Activated CD4-positive, alpha-beta T cell treated with anti-CD3 and anti-CD28 coated beads, Interleukin-2, amount 10 ng/mL, durations not matched to agents 7 days and 5 days (primary cell): Measurements from ENCODE around the gene GFI1B. TPM values are rescaled to one million over a fixed set of nuclear protein-coding genes. Genes with fewer than 3 reads are reported as not detected.
"Not testable (repeated sequence)": the region's sequence is repeated elsewhere in the genome, so short reads cannot be mapped to it uniquely, and the experiment has no call there.

Source experiments
- CTCF ChIA-PET: fragments of 350-600 bp; sonication (Branson Sonifier 250); formaldehyde crosslinking; loops from one replicate; lab custom pipeline; 2021; ENCODE audit warnings: antibody characterized with exemption; lab: Charles Lee
- POLR2A ChIA-PET: fragments of 350-600 bp; sonication (Branson Sonifier 250); formaldehyde crosslinking; loops from one replicate; lab custom pipeline; 2021; ENCODE audit warnings: antibody characterized with exemption; lab: Charles Lee
- DNase-seq: peaks from one replicate; pipeline ENCODE4 v3.0.0-alpha.2; 2020
- H3K27ac Mint-ChIP-seq: one replicate; pipeline ENCODE4 v1.8.0; 2021; ENCODE audit warnings: mild to moderate bottlenecking, moderate library complexity, mixed read lengths
- H3K27me3 Mint-ChIP-seq: one replicate; pipeline ENCODE4 v1.8.0; 2021; ENCODE audit warnings: mixed read lengths
- H3K36me3 Mint-ChIP-seq: one replicate; pipeline ENCODE4 v1.8.0; 2021; ENCODE audit warnings: low read depth, mixed read lengths
- H3K4me1 Mint-ChIP-seq: one replicate; pipeline ENCODE4 v1.8.0; 2021; ENCODE audit warnings: mixed read lengths
- H3K4me3 Mint-ChIP-seq: one replicate; pipeline ENCODE4 v1.8.0; 2021; ENCODE audit warnings: mild to moderate bottlenecking, moderate library complexity, mixed read lengths
- H3K9me3 Mint-ChIP-seq: one replicate; pipeline ENCODE4 v1.8.0; 2021; ENCODE audit warnings: mixed read lengths
- total RNA-seq, 2 experiments: library from RNA; stranded (reverse); gene quantifications; one replicate each; pipeline ENCODE4 v1.2.3, GENCODE V29; 2021

GFI1B gene
- total RNA-seq, 2 experiments from 2014 or later = not detected

DNA sequence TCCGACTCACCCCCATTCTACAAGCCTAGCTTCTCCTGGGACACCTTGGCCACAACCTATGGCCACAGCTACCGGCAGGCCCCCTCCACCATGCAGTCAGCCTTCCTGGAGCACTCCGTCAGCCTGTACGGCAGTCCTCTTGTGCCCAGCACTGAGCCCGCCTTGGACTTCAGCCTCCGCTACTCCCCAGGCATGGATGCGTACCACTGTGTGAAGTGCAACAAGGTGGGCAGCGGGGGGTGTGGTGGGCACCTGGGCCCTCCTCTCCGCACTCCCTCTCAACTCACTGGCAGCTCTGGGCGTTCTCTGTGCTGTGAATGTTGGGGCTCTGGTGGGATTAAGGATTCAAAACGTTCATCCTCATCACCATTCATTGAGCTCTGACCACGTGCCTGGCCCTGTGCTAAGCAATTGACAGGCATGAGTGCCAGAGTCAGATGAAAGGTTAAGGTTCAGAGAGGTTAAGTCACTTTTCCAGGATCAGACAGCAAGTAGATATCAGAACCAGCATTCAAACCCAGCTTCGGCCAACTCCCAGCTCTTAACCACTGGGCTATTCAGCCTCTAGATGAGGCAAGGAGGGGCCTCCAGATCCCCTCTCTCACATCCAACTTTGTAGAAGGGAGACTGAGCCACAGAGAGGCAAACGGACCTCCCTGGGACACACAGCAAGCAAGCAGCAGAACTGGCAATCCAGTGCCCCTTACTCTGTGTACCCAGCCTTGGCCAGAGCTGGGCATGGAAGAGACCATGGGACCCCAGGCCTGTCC lies 9.9 kb downstream of the GFI1B start:
- H3K9me3 Mint-ChIP-seq = peaks cover 2% of the 10 kb centered on the region
- H3K27ac Mint-ChIP-seq = no peak overlapping the region
- no peak overlapping the region for H3K4me3 Mint-ChIP-seq
- POLR2A ChIA-PET = no interaction called here
- H3K36me3 Mint-ChIP-seq = no peaks in the 10 kb centered on the region
- peaks cover 17% of the 10 kb centered on the region for H3K27me3 Mint-ChIP-seq
- DNase-seq = no peak
- CTCF ChIA-PET = interaction anchor here (1.1 kb wide), 1 partner anchor 34 kb away, joined by 4 read pairs; no protein-coding TSS in a partner anchor
- peaks cover 6% of the 10 kb centered on the region for H3K4me1 Mint-ChIP-seq

DNA sequence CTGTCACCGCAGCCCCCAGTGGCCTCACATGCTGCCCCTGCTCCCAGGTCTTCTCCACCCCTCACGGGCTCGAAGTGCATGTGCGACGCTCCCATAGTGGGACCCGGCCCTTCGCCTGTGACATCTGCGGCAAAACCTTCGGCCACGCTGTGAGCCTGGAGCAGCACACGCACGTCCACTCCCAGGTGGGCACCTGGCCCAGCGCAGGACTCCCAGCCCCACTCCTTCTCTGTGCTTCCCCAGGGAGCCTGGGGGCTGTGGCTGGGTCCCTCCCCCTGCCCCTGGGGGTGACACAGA lies 10.5 kb downstream of the GFI1B start:
- no peak overlapping the region for H3K27ac Mint-ChIP-seq
- peaks cover 6% of the 10 kb centered on the region for H3K4me1 Mint-ChIP-seq
- CTCF ChIA-PET = no interaction called here
- no peaks in the 10 kb centered on the region for H3K36me3 Mint-ChIP-seq
- peaks cover 15% of the 10 kb centered on the region for H3K27me3 Mint-ChIP-seq
- no peak overlapping the region for H3K4me3 Mint-ChIP-seq
- DNase-seq = no peak
- peaks cover 2% of the 10 kb centered on the region for H3K9me3 Mint-ChIP-seq
- POLR2A ChIA-PET = no interaction called here

DNA sequence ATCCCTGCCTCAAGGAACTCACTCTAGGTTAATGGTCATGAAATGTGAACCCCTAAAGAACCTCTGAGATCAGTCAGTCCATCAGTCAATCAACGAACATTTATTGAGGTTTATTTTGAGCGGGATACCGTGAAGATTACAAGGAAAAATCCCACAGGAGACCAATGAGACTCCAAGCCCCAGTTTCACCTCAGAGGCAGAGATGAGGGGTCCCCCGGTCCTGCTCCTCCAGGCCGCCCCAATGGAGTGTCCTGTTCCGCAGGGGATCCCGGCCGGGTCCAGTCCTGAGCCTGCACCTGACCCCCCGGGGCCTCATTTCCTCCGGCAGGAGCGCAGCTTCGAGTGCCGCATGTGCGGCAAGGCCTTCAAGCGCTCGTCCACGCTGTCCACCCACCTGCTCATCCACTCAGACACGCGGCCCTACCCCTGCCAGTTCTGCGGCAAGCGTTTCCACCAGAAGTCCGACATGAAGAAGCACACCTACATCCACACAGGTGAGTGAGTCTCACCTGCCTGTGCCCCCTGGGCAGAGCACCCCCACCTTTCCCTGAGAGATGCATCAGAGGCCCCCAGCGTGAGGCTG lies 11.0 kb downstream of the GFI1B start:
- no peak for DNase-seq
- POLR2A ChIA-PET = no interaction called here
- H3K9me3 Mint-ChIP-seq = peaks cover 2% of the 10 kb centered on the region

GRCh38 chr9:132989998-132990557 lies 11.6 kb downstream of the GFI1B start:
- H3K27ac Mint-ChIP-seq, POLR2A ChIA-PET, H3K36me3 Mint-ChIP-seq, H3K4me1 Mint-ChIP-seq, H3K9me3 Mint-ChIP-seq, DNase-seq, H3K4me3 Mint-ChIP-seq: not testable (repeated sequence)
- CTCF ChIA-PET = interaction anchor here (1.8 kb wide), 1 partner anchor 32 kb away, joined by 6 read pairs; no protein-coding TSS in a partner anchor
- H3K27me3 Mint-ChIP-seq = peaks cover 16% of the 10 kb centered on the region

More for the DNA sequence above, 11.0 kb downstream of the GFI1B start:
- peaks cover 8% of the 10 kb centered on the region for H3K4me1 Mint-ChIP-seq
- CTCF ChIA-PET = no interaction called here
- no peak overlapping the region for H3K4me3 Mint-ChIP-seq
- H3K27ac Mint-ChIP-seq = no peak overlapping the region
- H3K27me3 Mint-ChIP-seq = peaks cover 14% of the 10 kb centered on the region
- no peaks in the 10 kb centered on the region for H3K36me3 Mint-ChIP-seq

DNA sequence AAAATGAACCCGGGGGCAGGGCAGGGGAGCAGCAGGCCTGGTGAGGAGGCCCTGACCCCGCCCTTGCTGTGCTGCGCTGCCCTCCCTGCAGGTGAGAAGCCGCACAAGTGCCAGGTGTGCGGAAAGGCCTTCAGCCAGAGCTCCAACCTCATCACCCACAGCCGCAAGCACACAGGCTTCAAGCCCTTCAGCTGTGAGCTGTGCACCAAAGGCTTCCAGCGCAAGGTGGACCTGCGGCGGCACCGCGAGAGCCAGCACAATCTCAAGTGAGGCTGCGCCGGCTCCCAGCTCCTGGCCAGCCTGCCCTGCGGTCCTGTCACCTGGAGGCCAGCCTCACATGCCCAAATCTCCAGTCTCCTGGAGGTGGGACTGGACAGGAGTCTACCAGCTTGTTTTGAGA lies 12.3 kb downstream of the GFI1B start:
- Mint-ChIP-seq H3K4me3 (no peak overlapping the region), H3K27me3 (peaks cover 16% of the 10 kb centered on the region), H3K9me3 (peaks cover 2% of the 10 kb centered on the region), H3K4me1 (peaks cover 9% of the 10 kb centered on the region), H3K27ac (no peak overlapping the region), H3K36me3 (no peaks in the 10 kb centered on the region)
- no peak for DNase-seq
- POLR2A ChIA-PET = no interaction called here
- CTCF ChIA-PET = interaction anchor here (1.8 kb wide), 1 partner anchor 31 kb away, joined by 6 read pairs; no protein-coding TSS in a partner anchor

GRCh38 chr9:132991351-132992300 lies 13.1 kb downstream of the GFI1B start:
- Mint-ChIP-seq H3K4me3 (no peak overlapping the region), H3K27ac (no peak overlapping the region), H3K9me3 (peaks cover 2% of the 10 kb centered on the region), H3K4me1 (peaks cover 9% of the 10 kb centered on the region), H3K27me3 (peaks cover 13% of the 10 kb centered on the region), H3K36me3 (no peaks in the 10 kb centered on the region)
- CTCF ChIA-PET = interaction anchor here (1.1 to 1.8 kb wide), 2 partner anchors 10 to 31 kb away, joined by 3 to 6 read pairs; no protein-coding TSS in a partner anchor
- POLR2A ChIA-PET = interaction anchor here (0.8 kb wide), 1 partner anchor 26 kb away, joined by 3 read pairs; no protein-coding TSS in a partner anchor
- DNase-seq = no peak

DNA sequence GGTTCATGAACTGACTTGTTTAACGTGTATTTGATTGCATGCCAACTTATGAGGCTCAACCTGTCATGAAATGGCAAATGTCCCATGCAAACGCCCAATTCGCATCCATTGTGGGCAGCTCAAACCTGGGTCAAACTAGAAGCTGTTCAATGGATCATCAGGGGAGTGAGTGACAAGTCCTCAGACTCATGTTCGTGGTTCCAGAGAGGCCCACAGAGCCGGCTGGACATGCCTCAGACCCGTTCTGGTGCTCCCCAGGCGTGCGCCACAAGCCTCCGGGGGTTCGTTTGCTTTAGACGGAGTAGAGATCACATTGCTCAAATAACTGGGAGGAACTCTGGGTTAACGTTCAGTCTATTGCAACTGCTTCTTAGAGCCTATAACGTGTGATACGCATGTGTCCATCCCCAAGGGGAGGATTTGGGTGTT lies 15.0 kb downstream of the GFI1B start:
- no peak for DNase-seq
- Mint-ChIP-seq H3K27me3 (peaks cover 13% of the 10 kb centered on the region), H3K4me1 (peaks cover 9% of the 10 kb centered on the region), H3K4me3 (no peak overlapping the region), H3K9me3 (peaks cover 2% of the 10 kb centered on the region), H3K36me3 (no peaks in the 10 kb centered on the region), H3K27ac (no peak overlapping the region)
- CTCF ChIA-PET = interaction anchor here (0.8 kb wide), 1 partner anchor 15 kb away, joined by 3 read pairs; the partner anchor contains the start of gene GFI1B
- POLR2A ChIA-PET = no interaction called here

DNA sequence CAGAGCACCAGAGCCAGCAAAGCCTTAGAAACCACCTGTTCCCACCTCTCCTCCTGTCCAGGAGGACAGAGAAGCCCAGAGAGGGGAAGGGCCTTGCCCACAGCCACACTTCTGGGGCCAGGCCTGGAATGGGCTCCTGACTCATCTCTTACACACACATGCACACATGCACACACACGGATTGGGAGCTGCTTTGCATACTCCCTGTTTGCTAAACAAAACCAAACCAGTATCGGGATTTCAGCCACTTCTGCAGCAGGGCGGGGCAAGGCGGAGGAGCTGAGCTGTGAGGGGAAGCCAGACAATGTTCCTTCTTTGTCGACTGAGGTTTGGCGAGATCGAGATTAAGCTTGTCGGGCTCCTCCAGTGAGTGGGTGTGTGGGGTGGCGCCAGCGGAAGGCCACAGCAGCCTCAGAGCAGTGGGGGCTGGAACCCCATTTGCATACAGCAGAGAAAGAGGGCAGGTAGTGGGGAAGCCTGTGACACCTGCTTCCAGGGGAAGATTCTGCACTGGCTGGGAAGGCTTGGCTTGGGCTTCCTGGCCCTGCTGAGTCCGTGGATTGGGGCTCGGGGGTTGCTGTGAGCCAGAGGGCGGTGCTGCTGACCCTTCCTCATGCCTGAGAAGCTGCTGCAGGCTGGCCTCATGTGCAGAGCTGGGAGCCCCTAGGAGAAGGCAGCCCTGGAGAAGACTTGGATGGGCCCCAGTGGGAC lies 16.1 kb downstream of the GFI1B start:
- H3K27me3 Mint-ChIP-seq = peaks cover 13% of the 10 kb centered on the region
- CTCF ChIA-PET = interaction anchor here (0.7 kb wide), 1 partner anchor 143 kb away, joined by 3 read pairs; no protein-coding TSS in a partner anchor
- POLR2A ChIA-PET = no interaction called here
- peaks cover 9% of the 10 kb centered on the region for H3K4me1 Mint-ChIP-seq
- H3K9me3 Mint-ChIP-seq = peaks cover 2% of the 10 kb centered on the region
- no peak overlapping the region for H3K4me3 Mint-ChIP-seq
- H3K27ac Mint-ChIP-seq = no peak overlapping the region
- no peak for DNase-seq
- no peaks in the 10 kb centered on the region for H3K36me3 Mint-ChIP-seq

GRCh38 chr9:132995121-132995420 lies 16.6 kb downstream of the GFI1B start:
- Mint-ChIP-seq H3K9me3 (peaks cover 2% of the 10 kb centered on the region), H3K27me3 (peaks cover 15% of the 10 kb centered on the region), H3K4me1 (peaks cover 9% of the 10 kb centered on the region), H3K27ac (no peak overlapping the region), H3K36me3 (no peaks in the 10 kb centered on the region), H3K4me3 (no peak overlapping the region)
- ChIA-PET CTCF (no interaction called here), POLR2A (no interaction called here)
- DNase-seq = no peak

GRCh38 chr9:132995879-132996278 lies 17.4 kb downstream of the GFI1B start:
- ChIA-PET POLR2A (no interaction called here), CTCF (interaction anchor here (1.6 kb wide), 1 partner anchor 26 kb away, joined by 7 read pairs; no protein-coding TSS in a partner anchor)
- H3K27ac Mint-ChIP-seq = no peak overlapping the region

DNA sequence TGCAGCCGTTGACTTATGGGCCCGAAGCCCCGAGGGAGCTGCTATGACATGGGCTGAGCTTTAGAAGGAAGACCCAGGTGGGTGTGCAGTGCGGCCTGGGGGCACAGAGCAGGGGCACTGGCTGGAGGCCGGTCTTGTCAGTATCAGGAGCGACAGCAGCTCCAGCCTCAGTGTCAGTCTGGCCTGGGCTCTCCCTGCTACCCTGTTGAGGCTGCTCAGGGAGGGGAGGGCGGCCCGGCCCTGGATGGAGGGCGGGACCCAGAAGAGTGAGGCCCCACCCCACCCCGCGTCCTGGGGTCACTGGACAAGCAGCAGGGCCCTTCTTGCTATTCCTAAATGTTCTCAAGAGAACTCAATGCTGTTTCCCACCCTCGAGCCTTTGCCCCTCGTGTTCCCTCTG lies 18.0 kb downstream of the GFI1B start:
- no peaks in the 10 kb centered on the region for H3K9me3 Mint-ChIP-seq
- H3K27ac Mint-ChIP-seq = no peak overlapping the region
- H3K36me3 Mint-ChIP-seq = no peaks in the 10 kb centered on the region
- peaks cover 8% of the 10 kb centered on the region for H3K4me1 Mint-ChIP-seq
- no peak for DNase-seq
- no peak overlapping the region for H3K4me3 Mint-ChIP-seq
- POLR2A ChIA-PET = no interaction called here
- peaks cover 20% of the 10 kb centered on the region for H3K27me3 Mint-ChIP-seq
- CTCF ChIA-PET = interaction anchor here (1.6 kb wide), 1 partner anchor 26 kb away, joined by 7 read pairs; no protein-coding TSS in a partner anchor

More at GRCh38 chr9:132995879-132996278, 17.4 kb downstream of the GFI1B start:
- H3K9me3 Mint-ChIP-seq = no peaks in the 10 kb centered on the region
- H3K36me3 Mint-ChIP-seq = no peaks in the 10 kb centered on the region
- no peak overlapping the region for H3K4me3 Mint-ChIP-seq
- no peak for DNase-seq
- peaks cover 19% of the 10 kb centered on the region for H3K27me3 Mint-ChIP-seq
- H3K4me1 Mint-ChIP-seq = peaks cover 9% of the 10 kb centered on the region

GRCh38 chr9:132997591-132997990 lies 19.1 kb downstream of the GFI1B start:
- H3K27me3 Mint-ChIP-seq = peaks cover 20% of the 10 kb centered on the region

More at GRCh38 chr9:132997591-132997990, 19.1 kb downstream of the GFI1B start:
- Mint-ChIP-seq H3K4me3 (no peak overlapping the region), H3K36me3 (no peaks in the 10 kb centered on the region), H3K27ac (no peak overlapping the region), H3K9me3 (no peaks in the 10 kb centered on the region), H3K4me1 (peaks cover 2% of the 10 kb centered on the region)
- ChIA-PET POLR2A (no interaction called here), CTCF (interaction anchor here (1.6 kb wide), 1 partner anchor 25 kb away, joined by 7 read pairs; no protein-coding TSS in a partner anchor)
- DNase-seq = no peak
